ENCODE measurements around the gene STXBP5L.
A peak's percentile ranks its signal among the peaks of the same experiment; 100 is the strongest.

The STXBP5L gene

DNA sequence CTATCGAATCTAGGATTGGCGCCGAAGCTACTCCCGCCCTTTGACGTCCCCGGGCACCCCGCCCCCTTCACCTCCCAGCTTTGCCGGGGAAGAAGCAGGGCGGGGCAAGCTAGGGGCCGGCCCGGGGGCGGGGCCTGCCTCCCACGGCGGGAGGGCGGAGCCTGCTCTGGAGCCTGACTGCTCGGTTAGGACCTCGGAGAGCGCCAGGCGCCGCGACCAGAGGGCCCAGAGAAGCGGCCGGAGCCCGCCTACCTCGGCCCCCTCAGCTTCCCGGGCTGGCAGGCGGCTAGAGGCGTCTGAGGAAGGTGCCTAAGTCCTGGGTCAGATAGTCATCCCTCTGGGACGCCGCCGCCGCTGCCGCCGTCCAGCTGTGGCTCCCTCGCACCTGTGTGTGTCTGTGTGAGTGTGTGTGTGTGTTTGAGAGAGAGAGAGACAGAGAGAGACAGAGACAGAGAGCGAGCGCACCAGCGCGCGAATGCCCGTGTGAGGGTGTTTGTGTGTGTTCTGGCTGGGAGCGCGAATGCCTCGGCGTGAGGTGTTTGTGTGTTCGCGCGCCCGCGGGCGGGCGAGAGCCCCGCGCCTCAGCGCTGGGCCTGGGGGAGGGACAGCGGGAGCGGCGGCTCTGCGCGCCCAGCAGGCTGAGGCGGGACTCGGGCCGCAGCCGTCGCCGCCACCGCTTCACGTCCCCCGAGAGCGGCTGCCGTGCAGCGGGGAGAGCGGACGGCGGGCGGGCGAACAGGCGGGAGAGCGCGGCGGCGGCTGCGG lies at the start of gene STXBP5L:
STXBP5L (plus strand) TSS at position 176 of the 765 bp plus-strand sequence. CDS start 1,374 bp downstream, outside the sequence.
- Histone ChIP-seq H3K27me3 (ENCODE audit: control insufficient read depth, insufficient read depth, low read length) (no peaks in the 10 kb centered on the region), H3K27ac (peak within 1 kb of the TSS; percentile 79), H3K9me3 (ENCODE audit: control insufficient read depth, low read length) (no peaks in the 10 kb centered on the region), H3K9ac (no peak within 1 kb of the TSS), H3K36me3 (ENCODE audit: control insufficient read depth, insufficient read depth, low read length) (no peaks in the 10 kb centered on the region), H3K4me3 (ENCODE audit: low read depth, low read length) (peak within 1 kb of the TSS; percentile 50), H3K4me1 (no peaks in the 10 kb centered on the region), H3K4me2 (ENCODE audit: low read length) (peak within 1 kb of the TSS; percentile 87), H3K79me2 (no peaks in the 10 kb centered on the region), H2AFZ (peak within 1 kb of the TSS; percentile 98)
- TF ChIP-seq, protein P1, sequence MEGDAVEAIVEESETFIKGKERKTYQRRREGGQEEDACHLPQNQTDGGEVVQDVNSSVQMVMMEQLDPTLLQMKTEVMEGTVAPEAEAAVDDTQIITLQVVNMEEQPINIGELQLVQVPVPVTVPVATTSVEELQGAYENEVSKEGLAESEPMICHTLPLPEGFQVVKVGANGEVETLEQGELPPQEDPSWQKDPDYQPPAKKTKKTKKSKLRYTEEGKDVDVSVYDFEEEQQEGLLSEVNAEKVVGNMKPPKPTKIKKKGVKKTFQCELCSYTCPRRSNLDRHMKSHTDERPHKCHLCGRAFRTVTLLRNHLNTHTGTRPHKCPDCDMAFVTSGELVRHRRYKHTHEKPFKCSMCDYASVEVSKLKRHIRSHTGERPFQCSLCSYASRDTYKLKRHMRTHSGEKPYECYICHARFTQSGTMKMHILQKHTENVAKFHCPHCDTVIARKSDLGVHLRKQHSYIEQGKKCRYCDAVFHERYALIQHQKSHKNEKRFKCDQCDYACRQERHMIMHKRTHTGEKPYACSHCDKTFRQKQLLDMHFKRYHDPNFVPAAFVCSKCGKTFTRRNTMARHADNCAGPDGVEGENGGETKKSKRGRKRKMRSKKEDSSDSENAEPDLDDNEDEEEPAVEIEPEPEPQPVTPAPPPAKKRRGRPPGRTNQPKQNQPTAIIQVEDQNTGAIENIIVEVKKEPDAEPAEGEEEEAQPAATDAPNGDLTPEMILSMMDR (IDR thresholded peaks at IDR 0.05) = no peak

GRCh38 chr3:120858521-120858920 lies 49.5 kb upstream of the STXBP5L start:
- no peak overlapping the region for H3K4me3 ChIP-seq (ENCODE audit: low read depth, low read length)
- H3K27me3 ChIP-seq (ENCODE audit: control insufficient read depth, insufficient read depth, low read length) = no peaks in the 10 kb centered on the region
- H3K36me3 ChIP-seq (ENCODE audit: control insufficient read depth, insufficient read depth, low read length) = no peaks in the 10 kb centered on the region
- no peaks in the 10 kb centered on the region for H3K79me2 ChIP-seq
- TF ChIP-seq, protein P1 (IDR thresholded peaks at IDR 0.05) = no peak
- H3K27ac ChIP-seq = no peak overlapping the region
- no peak overlapping the region for H2AFZ ChIP-seq
- no peaks in the 10 kb centered on the region for H3K9me3 ChIP-seq (ENCODE audit: control insufficient read depth, low read length)
- no peaks in the 10 kb centered on the region for H3K4me1 ChIP-seq
- H3K4me2 ChIP-seq (ENCODE audit: low read length) = no peak overlapping the region
- H3K9ac ChIP-seq = no peak overlapping the region

DNA sequence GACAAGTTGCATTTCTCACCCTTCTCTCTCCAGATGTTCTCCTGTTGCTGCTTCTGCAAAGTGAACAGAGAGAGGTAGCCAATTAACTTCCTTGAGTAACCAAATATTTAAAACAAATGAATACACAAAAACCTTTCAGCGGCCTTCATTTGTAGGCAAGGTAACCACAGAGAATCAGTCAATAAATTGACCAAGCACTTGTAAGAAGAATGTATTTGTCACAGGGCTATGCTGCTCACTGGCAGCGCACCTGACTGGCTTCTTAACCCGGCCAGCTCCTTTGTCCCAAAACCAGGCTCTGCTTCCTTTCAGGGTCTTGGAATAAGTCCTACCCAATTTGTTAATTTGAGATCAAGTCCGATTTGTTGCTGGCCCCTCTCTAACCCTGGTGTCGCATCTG lies 43.5 kb upstream of the STXBP5L start:
- no peak overlapping the region for H3K4me2 ChIP-seq (ENCODE audit: low read length)

GRCh38 chr3:120875507-120875906 lies 32.5 kb upstream of the STXBP5L start:
- H3K36me3 ChIP-seq (ENCODE audit: control insufficient read depth, insufficient read depth, low read length) = no peaks in the 10 kb centered on the region
- TF ChIP-seq, protein P1 (IDR thresholded peaks at IDR 0.05) = no peak
- no peaks in the 10 kb centered on the region for H3K9me3 ChIP-seq (ENCODE audit: control insufficient read depth, low read length)
- H3K79me2 ChIP-seq = no peaks in the 10 kb centered on the region
- no peaks in the 10 kb centered on the region for H3K4me1 ChIP-seq
- no peak overlapping the region for H3K4me3 ChIP-seq (ENCODE audit: low read depth, low read length)
- no peak overlapping the region for H3K27ac ChIP-seq
- no peak overlapping the region for H2AFZ ChIP-seq
- no peak overlapping the region for H3K9ac ChIP-seq
- no peaks in the 10 kb centered on the region for H3K27me3 ChIP-seq (ENCODE audit: control insufficient read depth, insufficient read depth, low read length)
- H3K4me2 ChIP-seq (ENCODE audit: low read length) = no peak overlapping the region

More for the DNA sequence above, 43.5 kb upstream of the STXBP5L start:
- Histone ChIP-seq H2AFZ (no peak overlapping the region), H3K79me2 (no peaks in the 10 kb centered on the region), H3K4me3 (ENCODE audit: low read depth, low read length) (no peak overlapping the region), H3K4me1 (no peaks in the 10 kb centered on the region), H3K27me3 (ENCODE audit: control insufficient read depth, insufficient read depth, low read length) (no peaks in the 10 kb centered on the region), H3K9me3 (ENCODE audit: control insufficient read depth, low read length) (no peaks in the 10 kb centered on the region), H3K27ac (no peak overlapping the region), H3K9ac (no peak overlapping the region), H3K36me3 (ENCODE audit: control insufficient read depth, insufficient read depth, low read length) (no peaks in the 10 kb centered on the region)
- TF ChIP-seq, protein P1 (IDR thresholded peaks at IDR 0.05) = no peak

DNA sequence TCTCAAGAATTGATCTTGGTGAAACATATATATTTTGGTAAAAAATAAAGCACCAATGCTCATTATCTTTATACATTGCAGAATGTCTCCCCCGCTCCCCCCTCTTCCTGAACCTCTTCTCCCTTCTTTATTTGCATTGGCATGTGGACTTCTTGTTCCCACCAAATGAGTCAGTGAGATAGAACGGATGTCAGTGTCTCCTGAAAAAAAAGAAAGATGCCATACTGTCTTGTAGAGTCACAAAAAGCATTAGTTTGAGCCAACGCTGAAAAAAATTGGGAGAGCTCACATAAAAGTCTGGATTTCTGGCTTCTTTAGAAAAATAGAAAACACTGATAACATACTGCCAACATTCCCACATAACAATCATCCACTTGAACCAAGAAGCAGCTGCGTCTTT lies 32.0 kb upstream of the STXBP5L start:
- Histone ChIP-seq H3K9me3 (ENCODE audit: control insufficient read depth, low read length) (no peaks in the 10 kb centered on the region), H3K4me1 (no peaks in the 10 kb centered on the region), H3K27ac (no peak overlapping the region), H3K27me3 (ENCODE audit: control insufficient read depth, insufficient read depth, low read length) (no peaks in the 10 kb centered on the region), H3K4me2 (ENCODE audit: low read length) (no peak overlapping the region), H3K79me2 (no peaks in the 10 kb centered on the region), H3K9ac (no peak overlapping the region), H3K4me3 (ENCODE audit: low read depth, low read length) (no peak overlapping the region), H2AFZ (no peak overlapping the region), H3K36me3 (ENCODE audit: control insufficient read depth, insufficient read depth, low read length) (no peaks in the 10 kb centered on the region)
- TF ChIP-seq, protein P1 (IDR thresholded peaks at IDR 0.05) = no peak

Measured in parathyroid adenoma (tissue), 2 donors.